Gastroesophageal sphincter (tissue), 3 donors: ENCODE data around the gene DNAJC6.

ENCODE experiments used
- CTCF ChIP-seq, 4 experiments: fragments of 200-600 bp in 2 of 4; fragments of 450-650 bp in 2 of 4; sonication (generic) in 1 of 4; IDR thresholded peaks; one replicate each; pipeline ENCODE4 v1.5.1; 2017 to 2019; ENCODE audit warnings: antibody characterized with exemption in 4 of 4, mild to moderate bottlenecking in 2 of 4, moderate library complexity in 2 of 4
- POLR2A ChIP-seq, 2 donors: fragments of 450-650 bp; IDR thresholded peaks; one replicate each; pipeline ENCODE4 v1.6.1; 2017; ENCODE audit warnings: antibody characterized with exemption in 2 of 2, mild to moderate bottlenecking in 2 of 2, moderate library complexity in 1 of 2

DNA sequence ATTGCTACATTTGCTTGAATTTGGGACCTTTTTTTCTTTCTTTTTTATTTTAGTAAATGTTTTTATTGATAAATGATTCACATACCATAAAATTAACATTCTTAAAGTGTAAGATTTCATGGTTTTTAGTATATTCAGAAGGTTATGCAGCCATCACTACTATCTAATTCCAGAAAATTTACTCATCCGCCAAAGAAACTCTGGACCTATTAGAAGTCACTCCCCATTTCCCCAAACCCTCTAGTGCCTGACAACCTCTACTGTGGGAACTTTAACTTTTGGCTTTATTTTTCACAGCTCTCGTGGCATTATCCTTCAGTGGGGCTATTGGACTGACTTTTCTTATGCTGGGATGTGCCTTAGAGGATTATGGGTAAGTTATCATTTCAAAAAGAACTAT, 115.7 kb downstream of the DNAJC6 start:
- TF ChIP-seq CTCF (IDR thresholded peaks at IDR 0.05) (no peak), POLR2A (IDR thresholded peaks at IDR 0.05) (no peak)
